Testis (tissue), 2 donors: ENCODE data around the gene SMIM15.

Experiments used
- CTCF ChIP-seq, 3 experiments: fragments of 450-650 bp in 2 of 3; fragments of 200-600 bp in 1 of 3; sonication (generic) in 1 of 3; IDR thresholded peaks; one replicate each; pipeline ENCODE4 v1.5.1; 2016 to 2019; ENCODE audit warnings: antibody characterized with exemption in 3 of 3, mild to moderate bottlenecking in 2 of 3, moderate library complexity in 1 of 3
- POLR2A ChIP-seq: fragments of 450-650 bp; IDR thresholded peaks from one replicate; pipeline ENCODE4 v1.6.1; 2017; ENCODE audit warnings: antibody characterized with exemption, mild to moderate bottlenecking, moderate library complexity

- TF ChIP-seq CTCF (IDR thresholded peaks at IDR 0.05) (no peak), POLR2A (no peak)
These were observed 15.4 kb upstream of the SMIM15 start for GRCh38 chr5:61177716-61178115.
